Astrocyte (in vitro differentiated cells and primary cell): ENCODE results near the gene IL17C.

ENCODE experiments used
- EZH2 ChIP-seq: IDR thresholded peaks from 2 replicates; pipeline ENCODE4 v1.6.1; 2012; ENCODE audit warnings: mild to moderate bottlenecking, low read length, inconsistent platforms; ENCODE audit not compliant: insufficient read depth
- TF ChIP-seq, protein P1 (sequence below): IDR thresholded peaks from 2 replicates; pipeline ENCODE4 v1.5.1; 2011; ENCODE audit warnings: low read depth, mild to moderate bottlenecking, inconsistent platforms, low read length, moderate library complexity; ENCODE audit not compliant: insufficient read depth

DNA sequence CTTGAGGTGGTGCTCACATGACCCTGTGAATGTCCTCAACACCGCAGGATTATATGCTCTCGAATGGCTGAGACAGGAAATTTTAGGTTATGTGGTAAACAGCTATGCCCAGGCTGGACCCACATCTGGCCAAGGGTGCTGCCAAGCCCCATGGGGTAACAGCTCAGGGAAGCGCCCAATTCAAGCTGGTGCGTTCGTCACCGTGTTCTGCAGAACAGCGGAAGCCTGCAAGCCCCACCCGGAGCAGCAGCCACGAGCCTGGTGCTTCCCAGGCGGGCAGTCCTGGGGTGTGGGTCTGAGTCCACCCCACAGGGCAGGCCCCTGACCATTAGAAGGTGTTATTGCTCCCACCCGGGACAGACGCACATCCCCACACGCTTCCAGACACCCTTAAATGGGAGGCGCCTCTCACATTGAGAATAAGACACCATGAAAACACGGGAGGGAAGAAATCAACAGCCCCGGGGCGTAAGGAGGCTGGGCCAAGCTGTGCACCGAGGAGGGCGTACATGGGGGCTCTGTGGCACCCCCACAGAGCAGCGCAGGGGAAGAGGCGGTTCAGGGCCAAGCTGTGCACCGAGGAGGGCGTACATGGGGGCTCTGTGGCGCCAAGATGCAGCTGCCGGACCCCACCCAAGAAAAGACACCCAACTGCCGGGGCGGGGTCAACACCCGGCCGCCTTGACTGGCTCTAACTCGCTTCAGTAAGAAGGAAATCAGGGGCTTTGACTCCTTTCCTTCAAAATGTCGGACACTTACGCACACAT, 15.4 kb downstream of the IL17C start:
- TF ChIP-seq, protein P1, sequence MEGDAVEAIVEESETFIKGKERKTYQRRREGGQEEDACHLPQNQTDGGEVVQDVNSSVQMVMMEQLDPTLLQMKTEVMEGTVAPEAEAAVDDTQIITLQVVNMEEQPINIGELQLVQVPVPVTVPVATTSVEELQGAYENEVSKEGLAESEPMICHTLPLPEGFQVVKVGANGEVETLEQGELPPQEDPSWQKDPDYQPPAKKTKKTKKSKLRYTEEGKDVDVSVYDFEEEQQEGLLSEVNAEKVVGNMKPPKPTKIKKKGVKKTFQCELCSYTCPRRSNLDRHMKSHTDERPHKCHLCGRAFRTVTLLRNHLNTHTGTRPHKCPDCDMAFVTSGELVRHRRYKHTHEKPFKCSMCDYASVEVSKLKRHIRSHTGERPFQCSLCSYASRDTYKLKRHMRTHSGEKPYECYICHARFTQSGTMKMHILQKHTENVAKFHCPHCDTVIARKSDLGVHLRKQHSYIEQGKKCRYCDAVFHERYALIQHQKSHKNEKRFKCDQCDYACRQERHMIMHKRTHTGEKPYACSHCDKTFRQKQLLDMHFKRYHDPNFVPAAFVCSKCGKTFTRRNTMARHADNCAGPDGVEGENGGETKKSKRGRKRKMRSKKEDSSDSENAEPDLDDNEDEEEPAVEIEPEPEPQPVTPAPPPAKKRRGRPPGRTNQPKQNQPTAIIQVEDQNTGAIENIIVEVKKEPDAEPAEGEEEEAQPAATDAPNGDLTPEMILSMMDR = no peak
- TF ChIP-seq EZH2 = no peak
